HepG2 (cell line): ENCODE results near the gene VEGFB. TPM values are rescaled to one million over a fixed set of nuclear protein-coding genes. Genes with fewer than 3 reads are reported as not detected.

Source experiments
- ARNT ChIP-seq: fragments of 450-650 bp; IDR thresholded peaks from 2 replicates; pipeline ENCODE4 v1.6.1; 2017
- EZH2 ChIP-seq: conservative IDR thresholded peaks from 2 replicates; pipeline ENCODE4 v1.6.1; 2012; ENCODE audit warnings: mild to moderate bottlenecking, low read depth, low read length, moderate library complexity
- FOXP4 ChIP-seq: sonication (generic); formaldehyde crosslinking; IDR thresholded peaks from 2 replicates; pipeline ENCODE4 v1.4.0; 2020; ENCODE audit warnings: missing genetic modification reagents
- HBP1 ChIP-seq: IDR thresholded peaks from 2 replicates; pipeline ENCODE4 v1.6.1; 2016; ENCODE audit warnings: low read depth, control low read depth
- IRF9 ChIP-seq: sonication (generic); formaldehyde crosslinking; IDR thresholded peaks from 2 replicates; pipeline ENCODE4 v1.8.0; 2022; ENCODE audit warnings: missing genetic modification reagents, mild to moderate bottlenecking, borderline replicate concordance
- NR3C1 ChIP-seq: sonication (generic); formaldehyde crosslinking; IDR thresholded peaks from 2 replicates; pipeline ENCODE4 v1.4.0; 2020; ENCODE audit warnings: missing genetic modification reagents
- RCOR2 ChIP-seq: IDR thresholded peaks from 2 replicates; pipeline ENCODE4 v1.6.1; 2016; ENCODE audit warnings: missing biosample characterization, missing genetic modification reagents
- SIX1 ChIP-seq: sonication (generic); formaldehyde crosslinking; IDR thresholded peaks from 2 replicates; pipeline ENCODE4 v1.4.0; 2020; ENCODE audit warnings: missing genetic modification reagents, borderline replicate concordance
- SRY ChIP-seq: sonication (generic); formaldehyde crosslinking; IDR thresholded peaks from 2 replicates; pipeline ENCODE4 v1.8.0; 2022; ENCODE audit warnings: mild to moderate bottlenecking, missing genetic modification reagents
- ZBED4 ChIP-seq: sonication (generic); formaldehyde crosslinking; IDR thresholded peaks from 2 replicates; pipeline ENCODE4 v1.4.0; 2020; ENCODE audit warnings: missing genetic modification reagents, borderline replicate concordance
- ZNF556 ChIP-seq: sonication (generic); formaldehyde crosslinking; IDR thresholded peaks from 2 replicates; pipeline ENCODE4 v1.4.0; 2020; ENCODE audit warnings: mild to moderate bottlenecking, missing genetic modification reagents, borderline replicate concordance
- ZNF598 ChIP-seq: sonication (generic); formaldehyde crosslinking; IDR thresholded peaks from 2 replicates; pipeline ENCODE4 v1.5.1; 2020; ENCODE audit warnings: mild to moderate bottlenecking, missing genetic modification reagents, borderline replicate concordance
- ZNF674 ChIP-seq: sonication (generic); formaldehyde crosslinking; IDR thresholded peaks from 2 replicates; pipeline ENCODE4 v1.5.0; 2020; ENCODE audit warnings: low read depth, mild to moderate bottlenecking, missing genetic modification reagents
- ZNF709 ChIP-seq: sonication (generic); formaldehyde crosslinking; IDR thresholded peaks from 2 replicates; pipeline ENCODE4 v1.5.0; 2020; ENCODE audit warnings: mild to moderate bottlenecking, missing genetic modification reagents
- ZNF839 ChIP-seq: sonication (generic); formaldehyde crosslinking; IDR thresholded peaks from 2 replicates; pipeline ENCODE4 v1.4.0; 2020; ENCODE audit warnings: missing genetic modification reagents, mild to moderate bottlenecking, borderline replicate concordance
- ZSCAN31 ChIP-seq: sonication (generic); formaldehyde crosslinking; IDR thresholded peaks from 2 replicates; pipeline ENCODE4 v1.5.0; 2020; ENCODE audit warnings: low read depth, mild to moderate bottlenecking, missing genetic modification reagents
- ZXDC ChIP-seq: sonication (generic); formaldehyde crosslinking; IDR thresholded peaks from 2 replicates; pipeline ENCODE4 v1.5.0; 2020; ENCODE audit warnings: mild to moderate bottlenecking, missing genetic modification reagents
- polyA plus RNA-seq, 8 experiments: library from polyadenylated mRNA; depleted of rRNA in 3 of 8; stranded (reverse) in 7 of 8; unstranded in 1 of 8; fragments of >200 nt; fragmentation: Illumina TruSeq in 4 of 8; extraction: Trizol in 4 of 8; gene quantifications; 2 replicates each; pipeline versions ENCODE4 v1.2.1 to v1.2.3, GENCODE V29; 2011 to 2016; ENCODE audit warnings: low read depth in 4 of 8, missing spikeins in 1 of 8, mixed read lengths in 1 of 8; ENCODE audit not compliant: insufficient read depth in 1 of 8
- total RNA-seq, 5 experiments: library from RNA; depleted of rRNA; stranded (reverse); fragments of >200 nt; fragmentation: Illumina TruSeq; extraction: Trizol; gene quantifications; 2 replicates each; pipeline ENCODE4 v1.2.3, GENCODE V29; 2016; ENCODE audit warnings: low read depth in 1 of 5

The VEGFB gene
- total and polyA plus RNA-seq, 2 of the 13 experiments (the other 11 are each of a cell fraction or from before 2014, with no cell fraction given), result 9.0 to 11.3 TPM

GRCh38 chr11:64284048-64284961 is 49.9 kb downstream of the VEGFB start, which contains the start of gene BAD (continued):
- TF ChIP-seq ZBED4 (no peak; the same call in 1 of the 2 replicates), ZNF598 (CRISPR knock-in tag) (no peak), ZSCAN31 (CRISPR knock-in tag) (no peak), HBP1 (CRISPR knock-in tag) (0 out of 2 replicates have a peak, but pooled peaks have one; percentile 18), EZH2 (no peak), ZNF709 (CRISPR knock-in tag) (no peak), IRF9 (CRISPR knock-in tag) (no peak), FOXP4 (no peak; the same call in 1 of the 2 replicates), ZNF674 (CRISPR knock-in tag) (no peak), ZXDC (CRISPR knock-in tag) (no peak), ARNT (no peak), ZNF839 (peak; percentile 86; the same call in 1 of the 2 replicates), SRY (CRISPR knock-in tag) (no peak), NR3C1 (CRISPR knock-in tag) (no peak), ZNF556 (CRISPR knock-in tag) (no peak), RCOR2 (CRISPR knock-in tag) (no peak), SIX1 (CRISPR knock-in tag) (no peak)
